ENCODE measurements around the gene MYLK. TPM values are rescaled to one million over a fixed set of nuclear protein-coding genes. Genes with fewer than 3 reads are reported as not detected.

Gene MYLK
- polyA plus RNA-seq, 6 donors from 2014 or later, result 0.93 to 5.7 (median 2.1) TPM

DNA sequence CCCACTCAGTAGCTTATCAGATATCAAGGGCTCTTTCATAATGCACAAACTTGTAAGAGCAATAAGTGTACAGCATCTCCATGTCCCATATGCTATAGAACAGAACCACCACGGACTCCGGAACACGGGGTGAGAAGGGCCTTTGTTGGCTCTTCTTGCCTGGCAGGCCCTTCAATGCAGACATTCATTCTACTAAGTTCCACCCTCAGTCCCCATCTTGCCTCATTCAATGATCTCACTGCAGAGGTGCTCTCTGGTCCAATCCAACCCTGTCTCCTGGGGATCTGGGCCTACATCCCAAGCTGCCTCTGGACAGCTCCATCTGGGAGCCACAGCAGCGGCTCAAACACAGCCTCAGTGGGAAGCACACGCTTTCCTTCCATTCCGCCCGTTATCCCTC, 316.1 kb downstream of the MYLK start:
- H3K9me3 Mint-ChIP-seq, result no peaks in the 10 kb centered on the region
- peaks cover 19 to 20% of the 10 kb centered on the region in 2 donors for H3K36me3 Mint-ChIP-seq
- no peak for ATAC-seq (ENCODE audit: low read depth in 2 of 2)
- peak overlapping the region in 2 of 6 donors; percentile 7 to 35 for H3K27ac Mint-ChIP-seq
- no peak overlapping the region for H3K4me3 Mint-ChIP-seq
- H3K27me3 Mint-ChIP-seq, result no peaks in the 10 kb centered on the region
- peaks cover 8 to 28% (median 24%) of the 10 kb centered on the region in 3 donors for H3K4me1 Mint-ChIP-seq
- no peak for DNase-seq

DNA sequence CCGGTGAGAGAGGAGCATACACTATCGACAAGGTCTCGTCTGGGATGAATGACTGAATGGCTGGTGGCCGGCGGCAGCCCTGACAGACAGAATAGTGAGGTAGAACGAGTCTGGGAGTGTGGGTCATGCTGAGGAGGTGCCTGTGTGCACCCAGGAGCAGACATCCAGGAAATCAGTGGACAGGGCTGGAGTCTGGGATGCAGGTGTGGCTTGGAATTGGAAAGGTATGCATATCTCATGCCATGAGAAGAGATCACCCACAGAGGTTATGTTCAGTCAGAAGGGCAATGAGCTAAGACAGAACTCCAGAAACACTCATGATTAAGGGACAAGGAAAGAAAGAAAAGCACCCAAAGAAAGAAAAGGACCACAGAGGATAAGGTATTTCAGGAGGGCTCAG, 320.1 kb downstream of the MYLK start:
- DNase-seq (no peak), ATAC-seq (ENCODE audit: low read depth in 2 of 2) (no peak)
- Mint-ChIP-seq H3K27ac (peak overlapping the region in 2 of 6 donors; percentile 5 to 44), H3K4me3 (no peak overlapping the region), H3K27me3 (no peaks in the 10 kb centered on the region), H3K9me3 (no peaks in the 10 kb centered on the region), H3K4me1 (peaks cover 7 to 20% (median 10%) of the 10 kb centered on the region in 3 donors), H3K36me3 (peaks cover 15 to 20% of the 10 kb centered on the region in 2 donors)

DNA sequence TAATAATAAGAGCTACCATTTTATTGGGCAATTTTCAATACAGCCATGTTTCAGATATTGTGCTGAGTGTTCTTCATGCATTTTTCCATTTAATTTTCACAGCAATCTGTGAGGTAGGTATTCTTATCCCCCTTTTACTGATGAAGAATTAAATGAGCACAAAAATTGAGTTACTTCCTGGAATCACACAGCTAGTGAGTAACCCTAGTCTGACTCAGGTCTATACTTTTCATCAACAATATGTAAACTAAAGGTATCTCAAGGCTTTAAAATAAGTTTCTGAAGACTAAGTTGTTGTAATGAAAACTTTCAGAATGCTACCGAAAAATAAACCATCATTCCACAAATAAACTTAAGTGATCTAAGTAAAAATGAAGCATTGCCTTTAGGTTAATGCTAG, 321.6 kb downstream of the MYLK start:
- Mint-ChIP-seq H3K27ac (no peak overlapping the region), H3K36me3 (peaks cover 9 to 12% of the 10 kb centered on the region in 2 donors), H3K4me3 (no peak overlapping the region), H3K27me3 (no peaks in the 10 kb centered on the region), H3K9me3 (no peaks in the 10 kb centered on the region), H3K4me1 (peaks cover 9 to 12% (median 10%) of the 10 kb centered on the region in 3 donors)
- DNase-seq (no peak), ATAC-seq (ENCODE audit: low read depth in 2 of 2) (no peak)

DNA sequence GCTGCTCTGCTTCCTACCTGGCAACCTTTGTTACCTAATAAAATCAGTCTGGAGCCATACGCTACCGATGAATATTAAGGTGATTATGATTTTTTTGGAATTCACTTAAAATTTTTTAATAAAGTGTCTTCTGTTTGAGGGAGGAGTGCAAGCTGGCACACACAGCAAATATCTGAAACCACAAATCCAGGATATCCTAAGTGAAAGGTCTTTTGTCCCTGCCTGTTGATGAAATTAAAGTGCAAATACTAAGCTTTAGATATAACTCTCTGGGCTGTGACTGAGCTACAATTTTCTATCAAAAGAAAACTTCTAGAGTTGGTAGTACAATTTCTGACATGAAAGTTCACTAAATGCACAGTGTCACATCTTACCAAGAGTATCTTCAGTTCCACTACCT, 322.9 kb downstream of the MYLK start:
- H3K27ac Mint-ChIP-seq, result no peak overlapping the region
- H3K4me3 Mint-ChIP-seq, result no peak overlapping the region
- no peaks in the 10 kb centered on the region for H3K27me3 Mint-ChIP-seq
- peaks cover 12 to 17% of the 10 kb centered on the region in 2 donors for H3K36me3 Mint-ChIP-seq
- peaks cover 9 to 18% (median 12%) of the 10 kb centered on the region in 3 donors for H3K4me1 Mint-ChIP-seq
- DNase-seq (no peak), ATAC-seq (ENCODE audit: low read depth in 2 of 2) (no peak)
- no peaks in the 10 kb centered on the region for H3K9me3 Mint-ChIP-seq

Other genes with a start within 250 kb of the MYLK start
- 10 to 100 TPM in 1 of 6 donors, 1 to 10 TPM in 5; 4.0 to 25.8 (median 8.0) TPM for gene CCDC14, start 76.9 kb upstream of the MYLK start, polyA plus RNA-seq (ENCODE audit: low read depth in 6 of 6)
- not detected for gene ROPN1, start 107.8 kb upstream of the MYLK start, polyA plus RNA-seq (ENCODE audit: low read depth in 6 of 6)
- gene KALRN, start 149.0 kb upstream of the MYLK start, polyA plus RNA-seq (ENCODE audit: low read depth in 6 of 6), result under 1 TPM in 3 of 6 donors, not detected in 3; 0.26 to 0.57 (median 0.47) TPM

Measured in naive B cell (primary cell).